Liver (tissue), 9 donors: ENCODE results near the gene NUDT14. TPM values are rescaled to one million over a fixed set of nuclear protein-coding genes. Genes with fewer than 3 reads are reported as not detected.

ENCODE experiments used
- DNase-seq: peaks from one replicate; pipeline ENCODE4 v3.0.0-alpha.2; 2017; ENCODE audit warnings: low spot score
- H3K27ac ChIP-seq, 2 donors: one replicate each; pipeline ENCODE4 v1.7.0; 2013; ENCODE audit warnings: inconsistent platforms in 2 of 2, low read length in 2 of 2, control low read depth in 1 of 2, low read depth in 1 of 2, mild to moderate bottlenecking in 1 of 2
- H3K27me3 ChIP-seq, 4 donors: one replicate each; pipeline versions ENCODE4 v1.6.1 to v1.7.0; 2013; ENCODE audit warnings: low read length in 3 of 4, inconsistent platforms in 1 of 4, mild to moderate bottlenecking in 1 of 4, moderate library complexity in 1 of 4; ENCODE audit not compliant: control insufficient read depth in 4 of 4, insufficient read depth in 4 of 4
- H3K36me3 ChIP-seq, 4 donors: one replicate each; pipeline versions ENCODE4 v1.6.1 to v1.7.0; 2013; ENCODE audit warnings: low read length in 3 of 4, mild to moderate bottlenecking in 3 of 4, low read depth in 1 of 4, moderate library complexity in 1 of 4; ENCODE audit not compliant: control insufficient read depth in 4 of 4, insufficient read depth in 3 of 4
- H3K4me1 ChIP-seq, 4 donors: one replicate each; pipeline versions ENCODE4 v1.6.1 to v1.7.0; 2013; ENCODE audit warnings: low read length in 3 of 4, mild to moderate bottlenecking in 3 of 4, moderate library complexity in 1 of 4; ENCODE audit not compliant: control insufficient read depth in 4 of 4, insufficient read depth in 4 of 4
- H3K4me3 ChIP-seq, 3 donors: one replicate each; pipeline versions ENCODE4 v1.6.1 to v1.7.0; 2013; ENCODE audit warnings: low read length in 3 of 3, control low read depth in 1 of 3, low read depth in 1 of 3, mild to moderate bottlenecking in 1 of 3
- H3K9ac ChIP-seq, 2 donors: one replicate each; pipeline ENCODE4 v1.7.0; 2013; ENCODE audit warnings: low read length in 2 of 2, mild to moderate bottlenecking in 2 of 2, moderate library complexity in 2 of 2, control low read depth in 1 of 2, low read depth in 1 of 2
- H3K9me3 ChIP-seq, 4 donors: one replicate each; pipeline versions ENCODE4 v1.6.1 to v1.7.0; 2013; ENCODE audit warnings: low read length in 3 of 4; ENCODE audit not compliant: control insufficient read depth in 4 of 4
- ATF3 ChIP-seq: IDR thresholded peaks from 2 replicates; pipeline ENCODE4 v1.6.1; 2016; ENCODE audit warnings: antibody characterized with exemption
- CTCF ChIP-seq: fragments of 150-350 bp; IDR thresholded peaks from 2 replicates; pipeline ENCODE4 v1.5.1; 2017; ENCODE audit warnings: improper control_type of control experiment, low read depth, low read length; ENCODE audit not compliant: missing input control
- EGR1 ChIP-seq, 2 donors: IDR thresholded peaks; 2 replicates each; pipeline ENCODE4 v1.6.1; 2016 to 2018; ENCODE audit warnings: antibody characterized with exemption in 2 of 2, low read depth in 2 of 2
- FOXA1 ChIP-seq: IDR thresholded peaks from 2 replicates; pipeline ENCODE4 v1.6.1; 2016; ENCODE audit warnings: antibody characterized with exemption
- FOXA2 ChIP-seq: IDR thresholded peaks from 2 replicates; pipeline ENCODE4 v1.6.1; 2016; ENCODE audit warnings: antibody characterized with exemption
- GABPA ChIP-seq, 2 donors: IDR thresholded peaks in 1 of 2; conservative IDR thresholded peaks in 1 of 2; 2 replicates each; pipeline ENCODE4 v1.6.1; 2016; ENCODE audit warnings: antibody characterized with exemption in 2 of 2, mild to moderate bottlenecking in 1 of 2, moderate library complexity in 1 of 2
- HNF4A ChIP-seq, 2 donors: conservative IDR thresholded peaks; 2 replicates each; pipeline ENCODE4 v1.6.1; 2016; ENCODE audit warnings: antibody characterized with exemption in 2 of 2, mild to moderate bottlenecking in 2 of 2
- HNF4G ChIP-seq: IDR thresholded peaks from 2 replicates; pipeline ENCODE4 v1.6.1; 2016; ENCODE audit warnings: antibody characterized with exemption
- JUND ChIP-seq, 2 donors: IDR thresholded peaks; 2 replicates each; pipeline ENCODE4 v1.6.1; 2016; ENCODE audit warnings: antibody characterized with exemption in 2 of 2
- NR2F2 ChIP-seq: IDR thresholded peaks from 2 replicates; pipeline ENCODE4 v1.6.1; 2016; ENCODE audit warnings: antibody characterized with exemption
- RAD21 ChIP-seq, 2 donors: IDR thresholded peaks; 2 replicates each; pipeline ENCODE4 v1.6.1; 2016; ENCODE audit warnings: antibody characterized with exemption in 2 of 2, mild to moderate bottlenecking in 2 of 2
- REST ChIP-seq: IDR thresholded peaks from 2 replicates; pipeline ENCODE4 v1.6.1; 2016; ENCODE audit warnings: antibody characterized with exemption, mild to moderate bottlenecking
- RXRA ChIP-seq, 2 donors: IDR thresholded peaks; 2 replicates each; pipeline ENCODE4 v1.6.1; 2017 to 2018; ENCODE audit warnings: antibody characterized with exemption in 2 of 2, mild to moderate bottlenecking in 1 of 2
- SP1 ChIP-seq: IDR thresholded peaks from 2 replicates; pipeline ENCODE4 v1.6.1; 2018; ENCODE audit warnings: antibody characterized with exemption, mild to moderate bottlenecking
- TAF1 ChIP-seq: conservative IDR thresholded peaks from 2 replicates; pipeline ENCODE4 v1.6.1; 2016; ENCODE audit warnings: antibody characterized with exemption, mild to moderate bottlenecking
- YY1 ChIP-seq: IDR thresholded peaks from 2 replicates; pipeline ENCODE4 v1.6.1; 2016; ENCODE audit warnings: antibody characterized with exemption, mild to moderate bottlenecking
- ZBTB33 ChIP-seq: IDR thresholded peaks from 2 replicates; pipeline ENCODE4 v1.6.1; 2016; ENCODE audit warnings: antibody characterized with exemption
- WGBS: extraction: QIAGEN DNeasy Blood & Tissue Kit; methylation state at CpG from one replicate; pipeline ENCODE4 v1.1.7; 2013; 5-methylcytosine and 5-hydroxymethylcytosine counted together
- polyA plus RNA-seq, 2 donors: library from polyadenylated mRNA; stranded (reverse) in 1 of 2; unstranded in 1 of 2; fragments of 200-250 nt in 1 of 2; fragments of >200 nt in 1 of 2; fragmentation: Nextera tagmentation in 1 of 2; extraction: Ambion mirVana in 1 of 2; gene quantifications; one replicate each; pipeline versions ENCODE4 v1.2.1 to v1.2.3, GENCODE V29; 2013 to 2015
- total RNA-seq, 2 donors: library from RNA; depleted of rRNA; stranded (reverse); fragments of >200 nt; gene quantifications; one replicate each; pipeline ENCODE4 v1.2.3, GENCODE V29; 2014
- TF ChIP-seq, protein P1 (sequence below): IDR thresholded peaks from 2 replicates; pipeline ENCODE4 v1.6.1; 2016; ENCODE audit warnings: antibody characterized with exemption
- donor health status: healthy.
- donor health status: healthy.
- donor health status: healthy.
- donor health status: healthy.
- donor health status: healthy.

NUDT14 gene
- total and polyA plus RNA-seq, 4 donors, result 3.8 to 24.2 (median 8.0) TPM

DNA sequence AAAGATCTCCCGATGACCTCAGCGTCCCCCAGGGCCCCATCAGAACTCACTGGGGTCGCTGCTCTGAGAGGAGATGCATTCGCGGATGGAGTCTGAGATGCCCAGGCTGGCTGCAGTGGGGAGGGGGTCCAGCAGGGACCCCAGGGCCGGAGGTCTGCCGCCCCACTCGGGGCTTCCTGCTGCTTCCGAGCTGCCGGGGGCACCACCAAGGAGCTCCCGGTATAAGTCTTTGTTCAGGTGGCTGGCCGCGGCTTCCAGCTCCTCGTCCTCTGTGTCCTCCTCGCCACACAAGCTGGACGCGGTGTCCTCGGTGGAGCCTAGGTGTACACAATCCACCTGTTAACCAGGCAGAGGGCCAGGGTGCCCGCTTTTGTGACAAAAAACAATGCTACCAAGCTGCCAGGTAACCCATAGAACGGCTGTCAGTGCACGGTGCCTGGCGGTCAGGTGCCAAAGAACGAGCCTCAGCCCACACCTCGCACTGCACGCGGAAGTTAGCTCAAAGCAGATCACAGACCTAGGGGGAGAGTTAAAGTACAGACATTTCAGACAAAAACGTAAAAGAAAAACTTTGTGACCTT is 40.6 kb upstream of the NUDT14 start:
- Histone ChIP-seq H3K27me3 (no peaks in the 10 kb centered on the region), H3K4me3 (no peak overlapping the region), H3K36me3 (peaks cover 4 to 40% (median 15%) of the 10 kb centered on the region in 4 donors), H3K9me3 (no peaks in the 10 kb centered on the region), H3K27ac (no peak overlapping the region), H3K9ac (no peak overlapping the region), H3K4me1 (peaks cover 0 to 9% (median 5%) of the 10 kb centered on the region in 4 donors)
- no peak for DNase-seq
- no peak for TF ChIP-seq SP1
- no peak for TF ChIP-seq FOXA1
- TF ChIP-seq, protein P1, sequence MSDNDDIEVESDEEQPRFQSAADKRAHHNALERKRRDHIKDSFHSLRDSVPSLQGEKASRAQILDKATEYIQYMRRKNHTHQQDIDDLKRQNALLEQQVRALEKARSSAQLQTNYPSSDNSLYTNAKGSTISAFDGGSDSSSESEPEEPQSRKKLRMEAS, result no peak
- no peak for TF ChIP-seq NR2F2
- no peak for TF ChIP-seq CTCF
- TF ChIP-seq JUND (IDR thresholded peaks at IDR 0.05), result no peak
- TF ChIP-seq ZBTB33, result no peak
- no peak for TF ChIP-seq TAF1
- WGBS, result 90% methylated on average over 27 of the region's 27 CpGs

GRCh38 chr14:105220699-105221597 is 39.8 kb upstream of the NUDT14 start:
- Histone ChIP-seq H3K27me3 (no peaks in the 10 kb centered on the region), H3K27ac (no peak overlapping the region), H3K4me3 (no peak overlapping the region), H3K36me3 (peaks cover 1 to 34% (median 7%) of the 10 kb centered on the region in 4 donors), H3K9ac (no peak overlapping the region), H3K4me1 (peaks cover 0 to 9% (median 5%) of the 10 kb centered on the region in 4 donors), H3K9me3 (no peaks in the 10 kb centered on the region)
- TF ChIP-seq YY1 (no peak), FOXA2 (no peak), EGR1 (IDR thresholded peaks at IDR 0.05; ENCODE audit: low read depth in 2 of 2) (no peak), GABPA (IDR thresholded peaks at IDR 0.05 in 1 of 2, conservative IDR thresholded peaks at IDR 0.05 in 1 of 2) (no peak), HNF4G (no peak), ATF3 (no peak), FOXA1 (no peak), HNF4A (conservative IDR thresholded peaks at IDR 0.05) (no peak), CTCF (no peak), RAD21 (IDR thresholded peaks at IDR 0.05) (no peak), SP1 (no peak), NR2F2 (no peak), RXRA (IDR thresholded peaks at IDR 0.05) (no peak), REST (no peak), JUND (IDR thresholded peaks at IDR 0.05) (no peak), TAF1 (no peak)
- TF ChIP-seq, protein P1, result no peak
- 79% methylated on average over 29 of the region's 29 CpGs for WGBS
- no peak for DNase-seq
